ENCODE results near the gene TCERG1. TPM values are rescaled to one million over a fixed set of nuclear protein-coding genes. Genes with fewer than 3 reads are reported as not detected.

Gene TCERG1
- total RNA-seq (10 to 100 TPM; 91.5 to 94.3 TPM), polyA plus RNA-seq (10 to 100 TPM; 31.7 to 38.4 (median 38.1) TPM), total RNA-seq (112 to 251 (median 140) reads per million in 6 experiments)

DNA sequence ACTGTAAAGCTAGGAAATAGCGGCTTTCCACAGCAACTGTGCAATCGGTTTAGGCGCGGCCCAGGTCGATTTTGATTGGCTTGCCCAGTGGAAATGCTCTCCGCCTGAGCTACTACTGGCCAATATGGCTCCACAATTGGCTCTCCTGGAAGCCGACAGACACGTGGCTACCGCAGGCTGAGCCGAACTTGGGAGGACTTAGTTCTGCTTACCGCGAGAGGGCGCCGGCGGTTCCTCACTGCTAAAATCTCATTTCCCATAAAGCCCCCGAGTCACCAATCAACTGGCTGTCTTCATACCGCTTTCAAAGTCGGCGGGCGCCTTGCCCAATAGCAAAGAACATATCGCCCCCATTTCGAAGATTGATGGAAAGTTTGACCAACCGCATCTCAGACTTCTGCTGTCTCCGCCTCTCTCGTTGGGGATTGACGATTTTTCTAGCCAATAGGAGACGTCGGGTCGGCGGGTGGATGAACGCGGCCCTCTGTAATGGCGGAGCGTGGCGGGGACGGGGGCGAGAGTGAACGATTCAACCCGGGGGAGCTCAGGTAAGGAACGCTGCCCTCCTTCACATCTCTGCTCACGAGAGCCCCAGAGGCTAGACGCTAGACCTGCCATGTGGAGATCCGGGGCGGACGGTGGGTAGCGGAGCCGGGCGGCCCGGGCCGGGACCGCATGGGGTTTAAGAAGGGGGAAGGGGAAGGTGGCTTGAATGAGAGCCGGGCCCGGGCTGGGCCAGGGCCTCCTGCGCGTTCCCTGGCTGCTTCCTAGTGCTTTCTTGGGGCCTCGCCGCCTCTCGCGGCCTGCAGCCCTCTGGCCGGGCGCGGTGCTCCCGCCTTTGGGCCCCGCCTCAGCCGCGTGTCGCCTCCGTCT lies at the start of gene TCERG1:
TCERG1 (plus strand) TSS at position 473 of the 873 bp plus-strand sequence; CDS start at position 490, 17 bp downstream.
- POLR2A ChIA-PET, result interaction anchor here (1.0 to 1.2 kb wide), 3 partner anchors 10 to 306 kb away, joined by 3 to 5 read pairs (median 3); no protein-coding TSS in a partner anchor
- H3K4me3 Mint-ChIP-seq, result peak within 1 kb of the TSS; percentile 94 to 100 (median 98)
- DNase-seq (peak; percentile 92 to 99 (median 98)), ATAC-seq (peak; percentile 92 to 93)
- peak within 1 kb of the TSS; percentile 94 to 100 (median 98) for H3K27ac Mint-ChIP-seq
- no peaks in the 10 kb centered on the region for H3K27me3 Mint-ChIP-seq
- H3K9me3 Mint-ChIP-seq, result peaks cover 0 to 1% (median 0%) of the 10 kb centered on the region in 9 donors
- H3K36me3 Mint-ChIP-seq, result no peaks in the 10 kb centered on the region
- peaks cover 24 to 49% (median 46%) of the 10 kb centered on the region in 4 donors for H3K4me1 Mint-ChIP-seq

GRCh38 chr5:146398826-146399225 lies 48.3 kb upstream of the TCERG1 start:
- no peak for ATAC-seq
- Mint-ChIP-seq H3K27me3 (peaks cover 11 to 57% (median 42%) of the 10 kb centered on the region in 5 donors), H3K4me3 (no peak overlapping the region), H3K9me3 (no peaks in the 10 kb centered on the region), H3K4me1 (no peaks in the 10 kb centered on the region), H3K27ac (no peak overlapping the region), H3K36me3 (no peaks in the 10 kb centered on the region)
- DNase-seq, result no peak
- POLR2A ChIA-PET, result no interaction called here

DNA sequence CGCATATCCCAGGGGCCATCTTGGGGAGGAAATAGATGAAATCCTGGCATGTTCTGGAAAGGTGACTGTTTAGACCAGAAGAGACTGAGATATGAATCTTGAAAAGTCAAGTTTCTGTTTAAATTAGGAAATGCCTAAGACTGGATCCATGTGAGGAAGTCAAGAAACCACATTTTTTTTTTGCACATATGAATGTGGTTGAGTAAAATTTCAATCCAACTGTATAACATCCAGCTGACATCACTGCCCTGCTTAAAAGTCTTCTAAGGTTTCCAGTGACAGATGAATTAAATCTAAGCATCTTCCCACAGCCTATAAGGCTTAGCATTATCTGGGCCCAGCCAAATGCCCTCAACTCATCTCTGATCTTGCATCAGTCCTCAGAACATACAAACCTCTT lies 47.7 kb upstream of the TCERG1 start:
- POLR2A ChIA-PET, result no interaction called here
- Mint-ChIP-seq H3K27me3 (peaks cover 8 to 57% (median 42%) of the 10 kb centered on the region in 5 donors), H3K4me3 (no peak overlapping the region), H3K27ac (no peak overlapping the region), H3K4me1 (no peaks in the 10 kb centered on the region), H3K36me3 (no peaks in the 10 kb centered on the region), H3K9me3 (no peaks in the 10 kb centered on the region)
- DNase-seq, result no peak
- no peak for ATAC-seq

- POLR2A ChIA-PET, result no interaction called here
- Mint-ChIP-seq H3K27ac (no peak overlapping the region), H3K4me1 (no peaks in the 10 kb centered on the region), H3K9me3 (no peaks in the 10 kb centered on the region), H3K4me3 (no peak overlapping the region), H3K36me3 (no peaks in the 10 kb centered on the region), H3K27me3 (peaks cover 8 to 50% (median 36%) of the 10 kb centered on the region in 5 donors)
- DNase-seq (no peak), ATAC-seq (no peak)
These were observed 46.9 kb upstream of the TCERG1 start for GRCh38 chr5:146400201-146400600.

- H3K4me3 Mint-ChIP-seq, result no peak overlapping the region
- DNase-seq, result no peak
- POLR2A ChIA-PET, result no interaction called here
- H3K4me1 Mint-ChIP-seq, result no peaks in the 10 kb centered on the region
- no peaks in the 10 kb centered on the region for H3K36me3 Mint-ChIP-seq
- H3K9me3 Mint-ChIP-seq, result no peaks in the 10 kb centered on the region
- no peak overlapping the region for H3K27ac Mint-ChIP-seq
- peaks cover 8 to 48% (median 35%) of the 10 kb centered on the region in 5 donors for H3K27me3 Mint-ChIP-seq
- no peak for ATAC-seq
These were observed 46.1 kb upstream of the TCERG1 start for GRCh38 chr5:146401021-146401420.

DNA sequence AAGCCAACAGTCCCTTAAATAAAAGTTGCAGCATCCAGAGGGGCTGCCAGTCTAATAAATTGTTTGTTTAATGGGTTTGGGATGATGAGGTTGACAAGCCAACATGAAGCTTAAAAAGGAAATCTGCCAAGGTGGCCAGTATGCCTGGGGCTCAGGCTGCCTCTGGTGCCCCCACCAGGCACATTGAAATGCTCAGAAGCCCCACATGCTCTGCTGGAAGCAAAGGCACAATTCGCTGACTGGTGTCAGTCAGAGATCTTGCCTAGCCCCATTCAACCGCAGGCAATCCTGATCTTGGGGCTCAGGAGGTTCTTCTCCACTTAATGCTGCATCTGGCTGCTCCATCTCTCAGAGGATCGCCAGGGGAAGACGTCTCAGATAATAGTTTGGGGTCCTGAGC lies 44.2 kb upstream of the TCERG1 start:
- H3K4me1 Mint-ChIP-seq, result no peaks in the 10 kb centered on the region
- H3K27me3 Mint-ChIP-seq, result peaks cover 7 to 38% (median 26%) of the 10 kb centered on the region in 5 donors
- no peaks in the 10 kb centered on the region for H3K9me3 Mint-ChIP-seq
- no peaks in the 10 kb centered on the region for H3K36me3 Mint-ChIP-seq
- ATAC-seq (no peak), DNase-seq (no peak)
- H3K4me3 Mint-ChIP-seq, result no peak overlapping the region
- POLR2A ChIA-PET, result no interaction called here
- no peak overlapping the region for H3K27ac Mint-ChIP-seq

GRCh38 chr5:146409054-146409671 lies 38.0 kb upstream of the TCERG1 start:
- ATAC-seq, result no peak
- Mint-ChIP-seq H3K4me1 (no peaks in the 10 kb centered on the region), H3K27me3 (peaks cover 0 to 8% (median 3%) of the 10 kb centered on the region in 5 donors), H3K4me3 (no peak overlapping the region), H3K27ac (no peak overlapping the region), H3K9me3 (no peaks in the 10 kb centered on the region), H3K36me3 (no peaks in the 10 kb centered on the region)
- POLR2A ChIA-PET, result no interaction called here
- DNase-seq, result no peak

DNA sequence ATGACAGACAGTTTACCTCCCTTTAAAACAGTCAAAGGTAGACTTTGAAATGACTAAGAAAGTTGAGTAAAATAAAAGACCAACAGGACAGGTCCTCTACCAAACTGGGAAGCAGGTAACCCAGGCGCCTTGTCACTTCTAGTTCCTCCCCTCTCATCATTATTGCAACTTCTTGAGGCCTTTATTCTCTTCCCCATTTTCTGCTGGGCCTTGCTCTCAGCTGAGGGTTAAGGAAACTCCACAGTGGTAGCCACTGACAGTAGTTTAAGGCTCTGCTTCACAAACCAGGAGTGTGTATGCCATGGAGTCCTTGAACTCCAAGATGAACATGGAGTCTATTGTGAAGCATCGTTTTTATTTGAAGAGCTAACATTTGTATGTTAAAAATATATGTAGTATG lies 36.9 kb upstream of the TCERG1 start:
- Mint-ChIP-seq H3K9me3 (no peaks in the 10 kb centered on the region), H3K27me3 (peaks cover 0 to 5% (median 2%) of the 10 kb centered on the region in 5 donors), H3K4me1 (no peaks in the 10 kb centered on the region), H3K4me3 (no peak overlapping the region), H3K36me3 (no peaks in the 10 kb centered on the region), H3K27ac (no peak overlapping the region)
- DNase-seq (no peak), ATAC-seq (no peak)
- POLR2A ChIA-PET, result no interaction called here

DNA sequence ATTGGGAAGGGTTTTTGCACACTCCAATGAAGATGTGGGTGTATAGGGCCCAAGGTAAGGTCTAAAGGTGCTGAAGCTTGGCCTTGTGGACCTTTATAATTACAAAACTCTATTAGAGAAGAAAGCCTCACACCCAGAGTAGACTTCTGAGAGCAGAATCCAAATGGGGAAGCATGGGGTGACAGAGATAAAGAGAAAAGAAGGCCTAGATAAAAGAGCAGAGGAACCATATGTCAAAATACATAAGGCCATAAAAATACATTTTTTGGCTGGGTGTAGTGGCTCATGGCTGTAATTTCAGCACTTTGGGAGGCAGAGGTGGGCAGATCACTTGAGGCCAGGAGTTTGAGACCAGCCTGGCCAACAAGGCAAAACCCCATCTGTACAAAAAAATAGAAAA lies 27.4 kb upstream of the TCERG1 start:
- Mint-ChIP-seq H3K27ac (no peak overlapping the region), H3K4me1 (no peaks in the 10 kb centered on the region), H3K27me3 (peaks cover 5 to 25% (median 12%) of the 10 kb centered on the region in 5 donors), H3K9me3 (no peaks in the 10 kb centered on the region), H3K4me3 (no peak overlapping the region), H3K36me3 (no peaks in the 10 kb centered on the region)
- no peak for ATAC-seq
- POLR2A ChIA-PET, result no interaction called here
- no peak for DNase-seq

- peaks cover 2 to 12% (median 5%) of the 10 kb centered on the region in 4 donors for H3K4me1 Mint-ChIP-seq
- H3K27ac Mint-ChIP-seq, result no peak overlapping the region
- ATAC-seq (no peak), DNase-seq (no peak)
- no peaks in the 10 kb centered on the region for H3K36me3 Mint-ChIP-seq
- POLR2A ChIA-PET, result no interaction called here
- H3K27me3 Mint-ChIP-seq, result peaks cover 7 to 31% (median 14%) of the 10 kb centered on the region in 5 donors
- H3K9me3 Mint-ChIP-seq, result no peaks in the 10 kb centered on the region
- no peak overlapping the region for H3K4me3 Mint-ChIP-seq
These were observed 22.1 kb upstream of the TCERG1 start for GRCh38 chr5:146425023-146425422.

DNA sequence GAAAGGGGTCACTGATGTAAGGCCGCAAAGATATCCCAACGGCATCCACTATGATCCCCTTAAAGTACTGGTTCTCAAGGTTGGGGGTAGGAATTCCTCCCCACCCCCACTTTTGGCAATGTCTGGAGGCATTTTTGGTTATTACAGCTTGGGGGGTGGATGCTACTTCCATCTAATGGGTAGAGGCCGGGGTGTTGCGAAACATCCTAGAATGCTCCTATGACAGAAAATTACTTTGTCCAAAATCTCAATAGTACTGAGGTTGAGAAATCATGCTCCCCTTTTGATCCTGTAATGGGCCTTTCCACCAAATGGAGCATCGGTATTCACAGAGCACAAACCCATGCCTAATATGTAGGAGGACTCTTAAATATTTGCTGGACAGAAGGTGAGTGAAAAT lies 20.8 kb upstream of the TCERG1 start:
- no peak for DNase-seq

DNA sequence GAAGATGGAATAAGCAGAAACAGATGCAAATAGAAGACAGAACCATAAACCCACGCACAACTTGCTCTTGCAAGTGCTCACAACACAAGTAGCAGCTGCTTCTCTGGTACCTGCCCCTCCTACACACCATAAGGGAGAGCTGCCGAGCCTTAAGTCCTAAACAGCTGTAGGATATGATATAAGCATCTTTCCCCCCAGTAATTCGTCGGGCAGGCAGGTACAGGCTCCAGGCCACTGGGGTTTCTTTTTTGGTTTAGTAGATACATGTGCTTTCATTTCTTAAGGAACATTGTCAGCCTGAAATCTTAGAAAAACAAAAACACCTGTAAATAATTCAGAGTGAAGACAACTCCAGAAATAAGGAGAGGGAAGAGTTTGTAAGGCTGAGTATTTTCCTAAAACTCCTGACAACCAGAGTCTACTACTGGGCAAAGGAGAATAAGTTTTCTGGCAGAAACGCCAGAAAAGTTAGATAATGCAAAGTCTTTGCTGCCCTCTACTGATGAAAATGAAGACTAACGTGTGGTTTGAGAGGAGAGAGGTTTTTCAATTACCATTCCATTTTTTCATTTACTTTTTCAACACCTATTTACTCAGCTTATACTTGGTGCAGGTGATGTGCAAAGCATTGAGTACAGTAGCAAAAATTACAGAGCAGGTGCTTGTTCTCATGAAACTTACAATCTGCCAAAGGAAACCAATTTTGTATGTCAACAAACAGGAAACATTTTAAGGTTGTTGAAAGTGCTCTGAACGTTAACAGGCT lies 20.1 kb upstream of the TCERG1 start:
- DNase-seq (peak in 3 of 10 donors; percentile 42 to 53 (median 46)), ATAC-seq (peak; percentile 39 to 47)
- POLR2A ChIA-PET, result no interaction called here
- Mint-ChIP-seq H3K27me3 (peaks cover 12 to 33% (median 20%) of the 10 kb centered on the region in 5 donors), H3K9me3 (no peaks in the 10 kb centered on the region), H3K27ac (peak overlapping the region in 3 of 10 donors; percentile 7 to 60 (median 36)), H3K36me3 (no peaks in the 10 kb centered on the region), H3K4me1 (peaks cover 2 to 12% (median 5%) of the 10 kb centered on the region in 4 donors), H3K4me3 (no peak overlapping the region)

More for the DNA sequence above, 20.8 kb upstream of the TCERG1 start:
- H3K9me3 Mint-ChIP-seq, result no peaks in the 10 kb centered on the region
- H3K4me3 Mint-ChIP-seq, result no peak overlapping the region
- H3K36me3 Mint-ChIP-seq, result no peaks in the 10 kb centered on the region
- no peak for ATAC-seq
- H3K27ac Mint-ChIP-seq, result peak overlapping the region in 2 of 10 donors; percentile 36 to 65
- POLR2A ChIA-PET, result no interaction called here
- peaks cover 13 to 33% (median 17%) of the 10 kb centered on the region in 5 donors for H3K27me3 Mint-ChIP-seq
- H3K4me1 Mint-ChIP-seq, result peaks cover 2 to 12% (median 5%) of the 10 kb centered on the region in 4 donors

All from naive thymus-derived CD8-positive, alpha-beta T cell (primary cell).